ENCODE data around the gene ZNF117. TPM values are rescaled to one million over a fixed set of nuclear protein-coding genes. Genes with fewer than 3 reads are reported as not detected.

Gene ZNF117
- total and polyA plus RNA-seq, 10 of the 15 experiments (the other 5 are each of a cell fraction or from before 2014, with no cell fraction given): 1.4 to 15.3 (median 7.6) TPM

- ChIA-PET POLR2A (interaction anchor here (1.0 kb wide), 1 partner anchor 9 kb away, joined by 3 read pairs; the partner anchor contains the start of gene ERV3-1), CTCF (no interaction called here), SMC1A (ENCODE audit: uncharacterized antibody, unreplicated experiment) (no interaction called here), RAD21 (ENCODE audit: unreplicated experiment) (no interaction called here)
- FAIRE-seq (no peak), ATAC-seq (no peak), DNase-seq (ENCODE audit: low read depth, low spot score) (no peak)
- no TSS peak for BruUV-seq (replicated peaks)
- Histone ChIP-seq H3K27ac (ENCODE audit: control insufficient read depth, insufficient read depth) (no peak overlapping the region), H3K4me1 (ENCODE audit: control insufficient read depth, insufficient read depth, low read length) (no peaks in the 10 kb centered on the region), H3K79me2 (ENCODE audit: control insufficient read depth, insufficient read depth, low read length) (no peaks in the 10 kb centered on the region; the same call in 1 of the 2 replicates), H3K4me3 (no peak overlapping the region), H3K9me3 (replicated peaks; ENCODE audit: control insufficient read depth, insufficient read depth, low read length) (peaks cover 41% of the 10 kb centered on the region), H3K9ac (ENCODE audit: control insufficient read depth, insufficient read depth, low read length) (no peak overlapping the region), H3K36me3 (ENCODE audit: control insufficient read depth in 2 of 2, insufficient read depth in 2 of 2, low read length in 1 of 2) (no peaks in the 10 kb centered on the region; a peak in 1 of 4 replicates), H3K4me2 (ENCODE audit: control insufficient read depth, insufficient read depth) (no peak overlapping the region), H2AFZ (ENCODE audit: control insufficient read depth, low read depth, low read length) (no peak overlapping the region), H4K20me1 (ENCODE audit: control insufficient read depth, insufficient read depth) (no peaks in the 10 kb centered on the region), H3K27me3 (replicated peaks in 1 of 2; ENCODE audit: control insufficient read depth in 2 of 2, insufficient read depth in 2 of 2, low read length in 1 of 2) (no peaks in the 10 kb centered on the region)
- in situ Hi-C loops (cut with MboI): no loop called here
- over 99% methylated on average over 12 of the region's 12 CpGs for WGBS (ENCODE audit: insufficient coverage, insufficient replicate concordance, low lambda C conversion rate, missing lambda C conversion rate)
- no peak for TF ChIP-seq YY1 (IDR thresholded peaks at IDR 0.05; ENCODE audit: low read depth, low read length)
- no peak for TF ChIP-seq ATF3 (IDR thresholded peaks at IDR 0.05; ENCODE audit: borderline replicate concordance, extremely low read depth, low read depth, low read length)
- TF ChIP-seq YBX1 (IDR thresholded peaks at IDR 0.05): no peak
- TF ChIP-seq SMARCA5 (IDR thresholded peaks at IDR 0.05): no peak
- TF ChIP-seq POLR2AphosphoS2 (IDR thresholded peaks at IDR 0.05; ENCODE audit: low read depth, low read length): no peak
- TF ChIP-seq DPF2 (IDR thresholded peaks at IDR 0.05): no peak
- TF ChIP-seq CEBPB (IDR thresholded peaks at IDR 0.05; ENCODE audit: borderline replicate concordance in 1 of 2, low read depth in 2 of 2, low read length in 2 of 2): no peak
- TF ChIP-seq HDAC6 (IDR thresholded peaks at IDR 0.05; ENCODE audit: unreplicated experiment): no peak
- no peak for TF ChIP-seq POLR2AphosphoS5 (IDR thresholded peaks at IDR 0.05; ENCODE audit: low read length)
- TF ChIP-seq MEF2B (IDR thresholded peaks at IDR 0.05; ENCODE audit: partially characterized antibody, poor library complexity, severe bottlenecking): no peak
- no peak for TF ChIP-seq MEF2A (IDR thresholded peaks at IDR 0.05; ENCODE audit: insufficient read depth, low read depth, low read length)
- TF ChIP-seq RUNX3 (IDR thresholded peaks at IDR 0.05; ENCODE audit: low read length): no peak
- TF ChIP-seq FOXK2 (IDR thresholded peaks at IDR 0.05): no peak
- no peak for TF ChIP-seq BMI1 (IDR thresholded peaks at IDR 0.05; ENCODE audit: borderline replicate concordance)
- TF ChIP-seq RCOR1 (conservative IDR thresholded peaks at IDR 0.05; ENCODE audit: low read depth, low read length): no peak
- no peak for TF ChIP-seq RB1 (IDR thresholded peaks at IDR 0.05; ENCODE audit: borderline replicate concordance)
- no peak for TF ChIP-seq ELK1 (IDR thresholded peaks at IDR 0.05; ENCODE audit: low read depth, low read length)
- intact Hi-C loops (cut with micrococcal nuclease; ENCODE audit: unreplicated experiment): no loop called here
Observed at GRCh38 chr7:64997164-64997908, 6.5 kb upstream of the ZNF117 start.
